HG02678 (cell line): Measurements from ENCODE around the gene PTPN3.

ENCODE experiments used
- ATAC-seq: cut with Tn5 transposase; IDR thresholded peaks from one replicate; pipeline ENCODE4 v1.9.1; 2021; ENCODE audit warnings: mild to moderate bottlenecking, moderate library complexity; ENCODE audit not compliant: unreplicated experiment

PTPN3 gene

DNA sequence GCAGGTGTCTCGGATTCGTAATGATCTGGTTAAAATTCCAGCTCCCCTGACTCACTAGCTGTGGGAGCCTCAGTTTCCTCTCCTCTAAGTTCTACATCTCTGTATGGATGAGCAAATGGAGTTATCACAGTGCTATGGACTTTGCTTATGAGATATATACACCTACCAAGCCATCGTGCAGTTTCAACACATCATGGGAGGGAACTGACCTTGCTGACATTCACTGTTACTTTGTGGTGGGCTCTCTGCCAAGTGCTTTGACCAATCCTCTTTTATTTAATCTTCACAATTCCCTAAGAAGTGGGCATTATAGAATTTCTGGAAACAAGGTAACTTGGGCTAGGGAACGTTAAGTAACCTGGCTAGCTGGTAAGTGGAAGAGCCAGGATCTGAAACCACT is 70.2 kb downstream of the PTPN3 start:
- ATAC-seq: no peak

DNA sequence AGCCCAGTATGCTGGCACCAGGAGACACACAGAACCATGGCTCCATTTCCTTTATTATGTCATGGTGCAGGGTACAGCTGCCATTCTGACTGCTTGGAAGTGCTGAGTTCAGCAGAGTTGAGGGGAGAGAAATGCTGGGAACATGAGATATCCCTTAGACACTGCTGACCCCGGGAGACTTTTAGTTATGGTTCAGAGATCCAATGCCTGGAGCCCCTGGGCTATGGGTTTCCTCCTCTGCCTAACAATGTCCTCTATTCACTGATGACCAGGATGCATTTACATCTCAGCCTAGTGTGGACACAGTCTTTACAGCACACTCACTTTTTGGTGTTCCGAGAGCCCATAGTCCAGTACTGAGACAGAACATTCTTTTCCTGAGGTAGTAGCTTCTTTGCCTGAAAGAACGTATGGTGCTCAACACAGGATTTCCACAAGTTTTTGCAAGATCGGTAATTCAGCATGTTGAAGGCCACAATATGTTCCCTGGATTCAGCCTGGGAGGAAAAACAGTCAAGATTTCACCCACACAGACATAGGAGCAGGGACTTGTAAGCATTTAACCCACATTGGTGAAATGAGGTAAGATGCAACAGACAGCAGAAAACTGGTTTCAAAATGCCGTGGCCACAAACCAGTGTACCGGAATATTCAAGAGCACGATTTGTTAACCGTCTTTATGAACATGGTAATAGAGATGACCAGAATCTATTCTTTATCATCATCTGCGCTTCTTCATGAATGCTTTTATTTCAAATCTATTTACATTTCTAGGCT is 71.3 kb downstream of the PTPN3 start:
- no peak for ATAC-seq

DNA sequence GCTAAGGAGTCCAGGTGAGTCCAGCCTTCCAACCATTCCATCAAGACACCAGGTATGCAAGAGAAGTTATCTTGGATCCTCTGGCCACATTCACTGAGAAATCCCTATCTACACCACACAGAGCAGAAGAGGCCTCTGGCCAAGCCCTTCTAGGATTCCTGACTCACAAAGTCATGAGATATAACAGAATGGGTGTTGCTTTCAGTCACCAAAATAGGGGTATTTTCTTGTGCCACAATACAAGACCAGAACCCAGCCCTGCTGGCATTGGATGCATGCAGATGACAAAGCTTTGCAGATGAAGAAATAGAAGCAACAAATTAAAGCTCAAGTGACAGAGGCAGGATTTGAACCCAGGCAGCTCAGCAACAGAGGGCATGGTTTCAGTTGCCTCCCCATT is 73.5 kb downstream of the PTPN3 start:
- no peak for ATAC-seq

DNA sequence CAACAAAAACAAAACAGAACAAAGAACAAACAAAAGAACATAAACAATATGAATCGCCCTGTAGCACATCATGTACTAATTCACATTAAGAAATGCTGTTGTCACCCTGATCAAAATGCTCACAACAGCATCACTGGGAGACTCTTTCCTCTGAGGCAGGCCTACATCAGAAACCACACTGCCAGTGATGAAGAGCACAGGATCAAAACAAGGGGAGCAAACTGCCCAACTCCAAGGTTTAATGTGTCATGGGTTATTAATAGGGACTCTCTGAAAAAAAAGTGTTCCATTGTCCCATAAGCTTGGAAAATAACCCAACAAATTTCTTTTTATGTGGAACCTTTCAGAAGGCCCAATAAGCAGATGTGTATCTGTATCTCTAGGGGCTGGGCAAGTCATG is 74.2 kb downstream of the PTPN3 start:
- ATAC-seq: no peak

DNA sequence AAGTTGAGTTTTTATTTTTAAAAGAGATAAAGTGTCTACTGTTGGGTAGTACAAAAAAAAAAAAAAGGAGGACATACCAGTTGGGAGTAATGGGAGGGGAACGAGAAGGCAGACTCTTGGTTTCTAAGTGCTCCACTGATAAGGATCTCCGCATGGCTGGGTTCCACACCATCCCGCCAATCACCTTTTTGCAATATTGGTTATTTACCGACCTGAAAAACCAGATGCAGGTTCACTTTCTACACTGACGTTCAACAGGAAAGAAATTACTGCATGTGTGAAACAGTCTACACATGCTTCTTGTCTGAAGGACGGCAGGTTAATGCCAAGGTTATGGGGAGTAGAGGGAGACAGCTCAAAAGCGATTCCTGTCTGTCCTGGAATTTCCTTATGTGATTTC is 75.5 kb downstream of the PTPN3 start:
- peak; percentile 69 for ATAC-seq

DNA sequence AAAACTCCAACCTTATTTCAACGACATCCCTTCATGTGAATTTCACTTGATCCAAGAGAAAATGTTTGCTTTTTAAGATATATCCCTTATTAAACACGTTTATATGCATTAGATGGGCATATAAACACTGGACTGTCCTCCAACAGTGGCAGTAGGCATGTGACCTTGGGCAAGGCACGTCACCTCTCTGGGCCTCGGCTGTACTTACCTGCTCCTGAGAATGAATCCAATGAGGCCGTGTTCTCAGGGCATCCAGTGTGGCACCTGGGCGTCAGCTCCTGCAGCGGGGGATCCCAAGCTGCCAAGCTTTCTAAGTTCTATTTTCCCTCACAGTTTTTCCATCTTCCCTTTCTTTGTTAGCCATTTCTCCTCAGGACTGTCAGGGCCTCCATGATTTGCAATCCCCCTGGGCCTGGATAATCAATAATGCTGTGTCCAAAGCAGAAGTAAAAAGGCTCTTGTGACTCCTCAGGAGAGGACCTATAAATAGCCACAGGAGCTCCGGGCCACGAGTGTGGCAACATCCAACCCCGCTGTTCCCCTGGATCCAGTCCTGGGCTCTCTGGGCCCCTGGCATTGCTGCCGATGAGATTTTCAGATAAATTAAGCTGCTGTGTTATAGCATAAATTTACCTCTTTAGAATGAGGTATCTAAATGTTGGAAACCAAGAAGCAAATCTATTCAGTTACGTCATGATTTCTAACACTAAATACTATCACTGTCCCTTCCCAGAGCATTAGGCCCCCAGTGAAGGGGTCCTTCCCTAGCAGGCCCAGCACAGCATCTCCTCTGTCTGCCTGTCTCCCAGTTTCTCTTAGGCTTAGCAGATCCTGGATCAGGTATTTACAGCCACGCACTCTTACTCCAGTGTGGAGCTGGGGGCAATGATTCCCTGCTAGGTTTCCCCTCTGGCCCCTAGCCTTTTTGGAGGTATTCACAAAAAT is 76.8 kb downstream of the PTPN3 start:
- ATAC-seq: no peak

DNA sequence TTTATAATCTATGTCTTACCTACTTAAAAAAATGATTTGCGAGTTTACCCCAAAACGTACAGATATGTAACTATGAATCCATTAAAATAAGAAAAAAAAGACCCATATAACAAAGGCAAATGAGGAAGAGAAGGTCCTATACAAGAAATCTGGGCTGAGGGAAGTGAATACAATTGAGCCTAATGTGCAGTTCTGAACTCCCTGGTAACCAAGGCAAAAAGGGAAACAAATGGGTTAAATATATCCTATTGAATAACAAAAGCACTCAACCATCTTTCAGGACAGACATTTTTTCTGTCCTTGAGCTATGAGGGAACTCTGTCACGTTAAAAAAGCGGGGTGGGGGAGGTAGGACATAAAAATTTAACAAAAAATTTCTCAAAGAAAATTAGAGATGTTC is 78.6 kb downstream of the PTPN3 start:
- ATAC-seq: no peak

DNA sequence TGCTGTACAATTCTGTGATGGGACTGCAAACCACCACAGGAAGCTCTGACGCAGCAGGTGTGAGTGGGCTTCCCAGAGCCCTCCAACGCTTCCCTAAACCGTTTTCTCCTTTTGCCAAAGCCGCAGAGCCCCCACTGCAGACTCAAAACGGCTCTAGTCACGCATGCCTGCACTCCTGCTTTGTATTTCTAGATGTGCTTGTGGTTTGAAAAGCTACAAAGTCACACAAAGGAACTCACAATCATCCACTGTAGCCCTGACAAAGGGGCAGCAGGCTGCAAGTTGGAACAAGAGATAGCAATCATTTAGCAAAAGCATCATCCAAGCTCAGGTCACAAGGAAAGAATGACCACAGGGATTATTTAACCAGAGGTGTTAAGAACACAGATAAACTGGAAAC is 79.3 kb downstream of the PTPN3 start:
- peak; percentile 31 for ATAC-seq

DNA sequence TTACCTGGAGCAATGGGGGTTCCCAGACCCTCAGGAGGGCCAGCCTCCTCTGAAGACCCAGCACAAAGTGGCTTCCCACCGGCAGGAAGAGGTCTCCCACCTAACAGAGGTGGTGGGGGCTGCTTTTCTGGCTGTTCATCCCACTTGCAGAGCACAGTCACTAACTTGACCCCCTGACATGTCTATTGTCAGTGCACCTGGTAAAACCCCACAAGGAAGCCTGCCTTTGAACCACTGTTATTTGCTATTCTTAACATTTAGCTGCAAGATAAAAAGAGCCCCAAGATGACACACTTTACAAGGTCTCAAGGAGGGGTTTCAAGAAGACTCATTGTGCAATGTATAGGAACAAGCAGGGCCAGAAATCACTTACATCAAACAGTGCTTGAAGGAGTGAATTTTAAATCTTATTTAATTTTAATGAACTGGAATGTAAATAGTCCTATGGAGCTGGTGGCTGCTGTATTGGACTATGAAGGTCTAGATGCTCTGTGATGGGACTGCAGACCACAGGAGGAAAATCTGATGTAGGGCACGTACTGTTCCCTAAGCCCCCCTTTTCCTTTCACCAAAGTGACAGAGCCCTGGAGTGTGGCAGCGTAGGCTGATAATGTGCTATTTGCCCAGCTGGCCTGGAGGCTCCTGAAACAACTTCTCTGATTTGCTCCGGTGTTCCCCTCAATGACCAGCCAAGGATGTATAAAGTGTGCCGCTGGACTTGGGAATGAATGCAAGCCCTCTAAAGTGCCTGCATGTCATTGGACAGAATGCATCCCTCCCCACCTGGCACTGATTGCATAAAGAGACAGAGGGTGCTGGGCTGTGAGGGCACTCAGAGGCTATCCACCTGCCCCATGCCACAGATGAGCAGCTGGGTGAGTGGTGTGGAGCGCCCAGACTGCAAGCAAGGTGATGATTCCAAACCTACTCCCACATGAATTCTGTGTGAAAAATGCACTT is 80.2 kb downstream of the PTPN3 start:
- no peak for ATAC-seq

DNA sequence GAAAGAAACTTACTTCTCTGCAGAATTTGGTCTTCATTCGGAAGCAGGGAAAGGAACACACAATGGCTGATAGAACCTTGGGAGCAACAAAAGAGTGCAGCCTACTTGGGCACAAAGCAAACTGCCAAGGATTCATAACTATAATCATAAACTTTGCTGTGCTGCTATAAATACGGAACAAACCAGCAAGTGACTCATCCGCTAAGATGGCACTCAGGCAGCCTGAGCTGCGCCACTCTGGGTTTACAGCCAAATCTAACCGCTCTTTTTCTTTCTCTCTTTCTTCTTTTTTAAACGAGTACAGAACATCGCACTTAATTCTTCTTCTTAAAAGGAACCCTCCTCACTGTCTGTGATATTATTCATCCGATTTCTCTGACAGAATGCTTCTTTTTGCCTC is 81.1 kb downstream of the PTPN3 start:
- no peak for ATAC-seq

DNA sequence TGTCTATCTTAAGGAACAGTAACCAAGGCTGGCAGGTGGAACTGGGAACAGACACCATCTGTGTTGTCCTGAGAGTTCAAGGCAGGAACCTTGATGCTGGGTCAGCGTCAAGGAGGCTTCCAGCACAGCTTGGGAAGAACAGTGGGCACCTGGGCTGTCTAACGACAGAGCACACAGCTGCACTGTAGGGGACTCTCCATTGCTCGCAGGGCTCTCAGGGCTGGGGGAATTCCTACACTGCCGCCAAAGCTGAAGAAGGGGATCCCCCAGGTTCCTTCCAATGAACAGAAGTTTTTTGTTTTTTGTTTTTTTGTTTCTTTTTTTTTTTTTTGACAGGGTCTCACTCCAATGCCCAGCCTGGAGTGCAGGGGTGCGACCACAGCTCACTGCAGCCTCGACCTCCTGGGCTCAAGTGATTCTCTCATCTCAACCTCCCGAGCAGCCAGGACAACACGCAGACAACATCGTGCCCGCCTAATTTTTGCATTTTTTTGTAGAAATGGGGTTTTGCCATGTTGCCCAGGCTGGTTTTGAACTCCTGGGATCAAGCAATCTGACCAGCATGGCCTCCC is 81.9 kb downstream of the PTPN3 start:
- ATAC-seq: peak; percentile 58

DNA sequence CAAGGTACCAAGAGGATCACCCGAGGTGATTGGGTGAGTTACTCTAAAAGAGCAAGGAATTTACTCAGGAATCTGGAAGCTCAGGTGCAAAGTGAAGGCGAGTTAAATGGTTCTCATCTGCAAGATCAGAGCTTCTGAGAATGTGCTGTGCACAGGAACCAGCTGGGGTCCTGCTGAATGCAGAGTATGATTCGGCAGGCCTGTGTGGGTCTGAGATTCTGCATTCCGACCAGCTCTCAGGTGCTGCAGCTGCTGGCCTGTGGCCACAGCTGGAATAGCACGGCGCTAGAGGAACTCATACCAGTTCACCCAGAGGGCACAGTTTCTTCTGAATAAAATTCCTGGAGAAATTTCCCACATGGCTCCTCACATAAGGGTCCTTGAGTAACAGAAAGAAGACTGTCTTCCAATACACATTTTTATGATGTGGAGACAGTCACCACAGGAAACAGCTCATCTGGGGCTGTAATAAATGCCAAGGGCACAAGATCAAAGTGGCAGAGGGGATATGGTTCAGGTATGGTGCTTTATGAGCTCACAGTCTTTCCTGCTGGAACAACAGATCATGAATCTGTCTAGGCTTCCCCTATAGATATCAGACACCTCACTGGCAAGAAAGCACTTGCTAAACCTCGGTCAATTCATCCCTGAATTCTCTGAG is 83.9 kb downstream of the PTPN3 start:
- no peak for ATAC-seq

DNA sequence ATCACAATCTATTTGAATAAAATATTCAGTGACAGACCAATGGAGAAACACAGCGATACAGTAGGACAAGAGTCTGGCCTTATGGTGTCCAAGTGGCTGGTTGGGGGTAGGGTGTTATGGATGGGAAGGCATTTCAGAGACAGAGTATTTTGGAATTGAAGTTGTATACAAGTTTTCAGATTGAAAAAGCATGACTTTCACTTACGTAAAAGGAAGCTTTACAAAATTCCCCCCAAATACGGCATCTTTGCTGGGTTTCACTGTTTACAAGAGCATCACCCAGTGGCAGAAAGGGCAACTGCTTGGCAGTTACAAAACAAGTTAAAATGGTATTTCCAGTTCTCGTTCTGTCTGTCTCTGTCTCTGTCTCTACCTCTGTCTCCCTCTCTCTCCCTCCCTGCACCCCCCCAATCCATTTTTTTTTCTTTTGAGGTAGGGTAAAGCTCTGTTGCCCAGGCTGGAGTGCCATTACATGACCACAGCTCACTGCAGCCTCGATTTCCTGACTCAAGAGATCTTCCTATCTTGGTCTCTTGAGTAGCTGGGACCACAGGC is 86.2 kb downstream of the PTPN3 start:
- ATAC-seq: peak; percentile 52

DNA sequence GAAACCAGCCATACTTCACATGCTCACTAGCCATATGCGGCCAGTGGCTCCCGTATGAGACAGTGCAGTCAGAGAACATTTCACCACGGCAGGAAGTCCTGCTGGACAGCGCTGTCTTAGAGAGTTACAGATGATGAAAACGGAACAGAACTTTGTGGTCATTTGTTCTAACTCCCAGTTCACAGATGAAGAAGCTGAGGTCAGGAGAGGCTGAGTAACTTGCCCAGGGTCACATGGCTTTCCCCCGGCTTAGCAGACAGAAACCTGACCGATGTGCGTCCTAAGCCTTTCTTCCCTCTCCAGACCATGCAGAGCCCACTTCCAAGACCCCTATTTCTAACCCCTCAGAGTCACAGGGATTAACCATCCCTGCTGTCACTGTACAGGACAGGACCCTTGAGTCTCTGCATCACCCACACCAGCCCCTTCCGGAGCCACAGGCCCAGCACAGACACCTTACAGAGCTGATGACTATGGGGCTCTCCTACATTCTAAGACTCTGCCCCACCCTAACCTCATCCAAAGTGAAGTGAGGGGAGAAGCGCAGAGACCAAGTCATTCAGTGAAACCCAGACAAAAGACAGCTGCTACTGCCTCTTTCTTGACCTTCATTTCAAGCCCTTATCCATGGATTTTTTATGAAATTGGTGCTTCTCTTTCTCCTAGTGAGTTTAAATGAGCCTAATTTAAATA is 86.9 kb downstream of the PTPN3 start:
- peak; percentile 71 for ATAC-seq

DNA sequence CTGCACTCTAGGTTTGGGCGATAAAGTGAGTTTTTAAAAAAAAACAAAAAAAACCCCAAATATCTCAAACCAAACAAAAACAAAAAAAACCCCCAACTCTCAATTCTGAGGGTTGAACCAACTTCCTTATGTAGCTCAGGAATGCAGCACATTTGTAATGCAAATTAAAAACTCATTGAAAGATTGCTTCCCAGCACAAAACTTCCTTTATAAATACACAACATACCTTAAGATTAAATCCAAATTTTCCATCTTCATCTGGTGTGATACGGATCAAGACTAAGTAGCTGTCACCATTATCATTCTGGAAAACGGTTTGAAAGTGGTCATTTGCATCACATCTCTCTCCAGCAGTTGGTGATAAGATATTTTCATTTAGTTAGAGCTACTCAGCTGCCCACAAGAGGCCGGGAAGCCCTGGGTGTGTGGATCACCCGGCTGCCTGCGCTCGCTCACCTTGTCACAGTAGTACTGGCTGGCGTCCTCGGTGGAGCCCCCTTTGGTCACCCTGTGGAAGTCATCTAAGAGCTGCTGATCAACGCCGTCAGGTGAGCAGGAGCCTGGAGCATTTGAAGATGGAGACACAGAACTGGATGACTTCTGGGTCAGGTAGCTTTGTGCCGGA is 88.2 kb downstream of the PTPN3 start:
- ATAC-seq: no peak

DNA sequence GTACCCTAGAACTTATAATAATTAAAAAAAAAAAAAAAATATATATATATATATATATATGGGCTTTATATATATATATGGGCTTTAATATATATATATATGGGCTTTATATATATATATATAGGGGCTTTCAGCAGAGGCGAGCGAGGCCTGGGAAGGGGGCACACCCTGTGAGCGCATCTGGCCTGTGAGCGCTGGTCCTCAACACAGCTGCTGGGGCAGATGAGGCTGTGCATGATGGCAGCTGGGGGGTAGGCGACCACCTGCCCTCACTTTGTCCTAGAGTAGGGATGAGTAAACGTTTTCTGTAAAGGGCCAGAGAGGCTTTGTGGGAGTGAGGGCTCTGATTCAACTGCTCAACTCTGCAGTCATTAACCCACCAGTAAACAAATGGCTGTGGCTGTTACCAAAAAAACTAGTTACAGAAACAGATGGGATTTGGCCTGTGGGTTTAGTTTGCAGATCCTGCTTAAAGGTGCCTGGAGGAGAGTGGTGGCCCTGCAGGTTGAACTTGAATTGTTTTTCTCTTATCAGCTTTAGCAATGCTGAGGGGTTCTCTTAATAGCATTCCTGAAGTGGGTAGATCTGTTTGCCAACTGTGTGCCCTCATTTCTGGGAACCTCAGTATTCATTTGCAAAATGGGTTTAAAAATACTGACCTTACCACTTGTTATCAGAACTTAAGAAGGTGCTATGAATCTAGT is 89.2 kb downstream of the PTPN3 start:
- ATAC-seq: no peak

DNA sequence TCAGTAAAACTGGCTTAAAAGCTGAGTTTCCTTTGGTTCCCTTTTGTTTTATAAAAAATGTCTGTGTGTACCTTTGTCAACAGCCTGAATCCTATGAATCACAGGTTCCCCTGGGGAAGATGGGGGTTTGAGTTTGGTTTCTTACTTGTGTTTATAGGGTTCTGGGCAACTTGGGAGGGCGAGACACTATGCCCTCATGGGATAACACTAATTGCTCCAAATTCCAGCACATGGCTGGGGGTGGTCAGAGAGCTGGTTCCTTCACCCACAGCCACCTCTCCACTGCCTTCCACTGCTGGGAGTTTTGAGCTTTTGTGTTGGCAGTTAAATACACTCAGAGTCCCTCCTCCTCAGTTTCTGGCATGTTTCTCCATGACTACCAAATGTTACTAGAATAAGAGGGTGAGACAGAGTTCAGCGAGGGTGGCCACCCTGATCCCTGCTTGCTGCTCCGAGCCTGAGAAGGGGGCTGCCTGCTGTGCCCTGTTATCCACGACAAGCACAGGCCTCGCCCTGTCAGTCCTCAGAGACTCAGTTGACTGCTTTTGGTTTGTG is 94.3 kb downstream of the PTPN3 start:
- no peak for ATAC-seq

DNA sequence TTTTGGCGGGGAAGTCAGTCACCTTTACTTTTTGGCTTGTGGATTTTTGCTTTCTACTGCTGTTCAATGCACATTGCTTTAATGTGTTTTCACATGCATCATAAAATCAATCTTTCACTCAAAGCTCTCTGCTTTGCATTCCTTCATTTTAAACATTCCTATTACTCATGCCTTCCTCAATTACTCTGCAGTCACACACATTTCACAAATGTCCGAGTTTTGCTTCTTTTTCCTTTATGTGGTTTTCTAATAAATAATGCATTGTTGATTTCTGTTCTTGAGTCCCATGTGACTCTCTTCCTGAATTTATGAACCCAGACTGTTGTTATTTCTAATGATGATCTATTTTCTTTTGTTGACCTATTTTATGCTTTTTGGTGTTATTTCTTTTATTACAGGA is 95.0 kb downstream of the PTPN3 start:
- no peak for ATAC-seq
